Stomach (tissue), 4 donors: ENCODE data around the gene C10orf90.

ENCODE experiments used
- EP300 ChIP-seq: sonication (generic); formaldehyde crosslinking; IDR thresholded peaks from one replicate; pipeline ENCODE4 v1.6.1; 2017; ENCODE audit warnings: antibody characterized with exemption
- POLR2A ChIP-seq, 4 donors: fragments of 450-650 bp; IDR thresholded peaks; one replicate each; pipeline ENCODE4 v1.6.1; 2016; ENCODE audit warnings: antibody characterized with exemption in 4 of 4, control low read depth in 2 of 4, mild to moderate bottlenecking in 1 of 4, moderate library complexity in 1 of 4
- TF ChIP-seq, protein P1 (sequence below), 7 experiments: fragments of 450-650 bp in 4 of 7; fragments of 200-600 bp in 3 of 7; sonication (generic) in 3 of 7; IDR thresholded peaks; one replicate each; pipeline ENCODE4 v1.5.1; 2016 to 2019; ENCODE audit warnings: antibody characterized with exemption in 7 of 7, control low read depth in 2 of 7, mild to moderate bottlenecking in 1 of 7

DNA sequence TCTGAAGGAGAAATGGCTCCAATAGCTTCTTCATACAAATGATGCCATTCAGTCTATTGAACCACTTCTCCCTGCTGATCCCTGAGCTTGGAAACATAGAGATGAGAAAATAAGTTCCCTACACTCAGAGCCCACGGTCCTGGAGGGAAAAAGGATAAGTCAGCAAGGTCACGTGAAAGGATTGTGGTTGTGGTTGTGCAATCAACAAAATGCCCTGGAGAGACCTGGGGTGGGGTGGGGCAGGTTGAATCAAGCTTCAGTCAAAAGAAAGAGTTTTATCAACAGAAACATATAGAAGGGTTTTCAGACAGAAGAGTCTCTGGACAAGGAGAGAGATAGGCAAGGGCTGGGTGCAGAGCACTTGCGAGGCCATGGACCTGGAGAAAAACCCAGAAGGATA, 30.1 kb downstream of the C10orf90 start:
- TF ChIP-seq, protein P1, sequence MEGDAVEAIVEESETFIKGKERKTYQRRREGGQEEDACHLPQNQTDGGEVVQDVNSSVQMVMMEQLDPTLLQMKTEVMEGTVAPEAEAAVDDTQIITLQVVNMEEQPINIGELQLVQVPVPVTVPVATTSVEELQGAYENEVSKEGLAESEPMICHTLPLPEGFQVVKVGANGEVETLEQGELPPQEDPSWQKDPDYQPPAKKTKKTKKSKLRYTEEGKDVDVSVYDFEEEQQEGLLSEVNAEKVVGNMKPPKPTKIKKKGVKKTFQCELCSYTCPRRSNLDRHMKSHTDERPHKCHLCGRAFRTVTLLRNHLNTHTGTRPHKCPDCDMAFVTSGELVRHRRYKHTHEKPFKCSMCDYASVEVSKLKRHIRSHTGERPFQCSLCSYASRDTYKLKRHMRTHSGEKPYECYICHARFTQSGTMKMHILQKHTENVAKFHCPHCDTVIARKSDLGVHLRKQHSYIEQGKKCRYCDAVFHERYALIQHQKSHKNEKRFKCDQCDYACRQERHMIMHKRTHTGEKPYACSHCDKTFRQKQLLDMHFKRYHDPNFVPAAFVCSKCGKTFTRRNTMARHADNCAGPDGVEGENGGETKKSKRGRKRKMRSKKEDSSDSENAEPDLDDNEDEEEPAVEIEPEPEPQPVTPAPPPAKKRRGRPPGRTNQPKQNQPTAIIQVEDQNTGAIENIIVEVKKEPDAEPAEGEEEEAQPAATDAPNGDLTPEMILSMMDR (IDR thresholded peaks at IDR 0.05), result no peak
- TF ChIP-seq POLR2A (IDR thresholded peaks at IDR 0.05), result no peak
- TF ChIP-seq EP300, result no peak
